BLaER1 (cell line): ENCODE results near the gene FAAP100.

Experiments
- H3K27ac ChIP-seq: shearing (Covaris generic); formaldehyde crosslinking; 2 replicates; pipeline ENCODE4 v1.8.1; 2022
- H3K27me3 ChIP-seq: shearing (Covaris generic); formaldehyde crosslinking; 2 replicates; pipeline ENCODE4 v1.8.1; 2022
- H3K36me3 ChIP-seq: shearing (Covaris generic); formaldehyde crosslinking; 2 replicates; pipeline ENCODE4 v1.8.1; 2022
- H3K4me1 ChIP-seq: shearing (Covaris generic); formaldehyde crosslinking; 2 replicates; pipeline ENCODE4 v1.8.1; 2022
- H3K4me2 ChIP-seq: shearing (Covaris generic); formaldehyde crosslinking; 2 replicates; pipeline ENCODE4 v1.8.1; 2022
- H3K4me3 ChIP-seq: shearing (Covaris generic); formaldehyde crosslinking; 2 replicates; pipeline ENCODE4 v1.8.1; 2022
- H3K9ac ChIP-seq: shearing (Covaris generic); formaldehyde crosslinking; 2 replicates; pipeline ENCODE4 v1.8.1; 2022
- H3K9me3 ChIP-seq: shearing (Covaris generic); formaldehyde crosslinking; 2 replicates; pipeline ENCODE4 v1.8.1; 2022
- H4K20me1 ChIP-seq: shearing (Covaris generic); formaldehyde crosslinking; 2 replicates; pipeline ENCODE4 v1.8.1; 2022
- Cebpa-rat ChIP-seq: shearing (Covaris generic); IDR thresholded peaks from 2 replicates; pipeline ENCODE4 v1.8.1; 2022

FAAP100 gene

DNA sequence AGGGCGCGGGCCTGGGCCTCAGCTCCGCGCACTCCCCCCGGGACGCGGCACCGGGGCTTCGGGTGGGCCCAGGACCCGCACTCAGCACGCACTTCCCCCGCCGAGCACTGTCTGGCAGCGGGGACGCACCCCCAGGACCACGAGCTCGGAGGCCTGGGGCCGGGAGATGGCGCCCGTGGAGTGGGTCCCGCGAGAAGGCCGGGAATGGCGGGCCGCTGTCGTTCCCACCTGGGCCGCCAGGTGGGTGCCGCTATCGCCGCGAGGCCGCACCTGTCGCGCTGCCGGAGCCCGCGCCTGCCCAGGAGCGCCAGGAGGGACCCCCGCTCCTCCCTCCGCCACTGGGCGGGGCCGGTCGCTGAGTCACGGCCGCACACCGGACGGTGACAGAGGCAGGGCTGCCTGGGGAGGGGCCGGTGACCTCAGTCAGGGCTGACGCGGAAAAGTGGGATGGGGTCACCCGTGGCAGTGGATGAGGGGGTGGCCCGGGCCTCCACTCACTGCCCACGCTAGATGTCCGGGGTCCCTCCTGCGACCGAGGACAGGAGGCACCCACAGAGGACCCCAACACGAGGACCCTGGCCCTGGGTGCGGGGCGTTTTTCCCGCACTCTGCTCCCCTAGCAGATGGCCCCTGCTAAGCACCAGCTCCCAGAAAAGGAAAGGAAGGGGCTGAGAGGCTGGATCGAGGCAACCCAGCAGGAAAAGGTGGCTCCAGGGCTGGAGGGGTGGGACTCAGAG lies 32.7 kb downstream of the FAAP100 start:
- TF ChIP-seq Cebpa-rat = no peak
- Histone ChIP-seq H4K20me1 (peaks cover 59% of the 10 kb centered on the region), H3K27ac (peak overlapping the region; percentile 57), H3K9me3 (no peaks in the 10 kb centered on the region), H3K36me3 (no peaks in the 10 kb centered on the region), H3K4me3 (peak overlapping the region; percentile 65), H3K9ac (peak overlapping the region; percentile 64), H3K4me2 (peak overlapping the region; percentile 99), H3K27me3 (peaks cover 27% of the 10 kb centered on the region), H3K4me1 (peaks cover 80% of the 10 kb centered on the region)

DNA sequence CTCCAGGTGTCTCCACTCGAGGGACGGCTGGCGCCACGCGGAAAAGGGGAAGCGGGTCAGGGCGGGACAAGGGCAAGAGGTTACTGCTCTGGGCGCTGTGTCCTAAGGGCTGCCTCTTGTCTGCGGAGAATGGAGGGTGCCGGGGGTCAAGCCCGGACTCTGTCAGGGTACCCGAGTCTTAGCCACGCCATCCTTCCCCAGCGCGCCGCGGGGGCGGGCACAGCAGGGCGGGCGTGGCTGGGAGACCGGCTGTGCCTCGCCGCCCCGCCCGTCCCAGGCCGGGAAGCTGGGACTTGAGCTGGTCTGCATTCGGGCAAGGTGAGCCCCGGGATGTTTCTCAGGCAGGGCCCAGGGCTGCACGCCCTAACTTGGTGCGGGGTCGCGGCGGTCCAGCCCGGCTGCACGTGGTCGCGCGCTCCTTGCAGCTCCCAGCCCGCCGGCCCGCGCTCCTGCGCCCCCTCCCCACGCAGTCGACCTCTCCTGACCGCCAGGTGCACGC lies 33.3 kb downstream of the FAAP100 start:
- Histone ChIP-seq H4K20me1 (peaks cover 54% of the 10 kb centered on the region), H3K9ac (peak overlapping the region; percentile 64), H3K36me3 (no peaks in the 10 kb centered on the region), H3K27me3 (peaks cover 27% of the 10 kb centered on the region), H3K4me3 (peak overlapping the region; percentile 65), H3K9me3 (no peaks in the 10 kb centered on the region), H3K4me1 (peaks cover 74% of the 10 kb centered on the region), H3K4me2 (peak overlapping the region; percentile 99), H3K27ac (peak overlapping the region; percentile 57)
- TF ChIP-seq Cebpa-rat = no peak

DNA sequence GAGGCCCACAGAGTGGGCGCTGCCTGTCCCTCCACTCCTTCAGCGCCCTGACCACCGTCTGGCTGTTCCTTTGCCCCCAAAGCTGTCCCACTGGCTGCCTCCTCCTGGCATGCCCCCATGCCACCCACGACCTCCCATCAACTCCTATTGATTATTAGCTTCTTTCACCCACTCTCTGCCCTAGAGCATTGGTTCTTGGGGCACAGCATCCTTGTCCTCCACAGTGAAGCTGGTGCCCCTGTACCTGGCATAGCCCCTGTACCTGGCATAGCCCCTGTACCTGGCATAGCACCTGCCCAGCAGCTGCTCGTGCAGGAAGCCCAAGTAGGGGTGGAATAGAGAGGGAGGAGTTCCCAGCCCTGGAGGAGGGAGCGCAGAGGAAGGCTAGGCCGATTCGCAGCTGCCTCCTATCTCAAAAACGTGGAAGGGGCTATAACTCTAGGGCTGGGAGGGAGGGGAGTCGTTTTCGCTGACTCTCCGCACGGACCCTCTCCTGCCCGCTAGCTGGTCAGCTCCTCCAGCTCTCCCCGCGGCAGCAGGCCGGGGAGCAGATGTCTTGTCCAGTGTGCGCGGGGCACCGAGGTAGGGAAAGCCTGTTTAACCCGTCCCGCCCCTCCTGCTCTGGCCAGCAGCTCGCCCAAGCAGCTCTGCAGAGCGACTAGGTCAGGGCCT lies 33.9 kb downstream of the FAAP100 start:
- Histone ChIP-seq H3K36me3 (no peaks in the 10 kb centered on the region), H3K4me1 (peaks cover 68% of the 10 kb centered on the region), H3K27me3 (peaks cover 27% of the 10 kb centered on the region), H3K4me2 (peak overlapping the region; percentile 99), H4K20me1 (peaks cover 48% of the 10 kb centered on the region), H3K27ac (peak overlapping the region; percentile 57; the same call in 1 of the 2 replicates), H3K9ac (peak overlapping the region; percentile 64; the same call in 1 of the 2 replicates), H3K4me3 (peak overlapping the region; percentile 65), H3K9me3 (no peaks in the 10 kb centered on the region)
- TF ChIP-seq Cebpa-rat = no peak

- H3K4me2 ChIP-seq = peak overlapping the region; percentile 99
Observed at GRCh38 chr17:81517339-81518112, 34.6 kb downstream of the FAAP100 start.

GRCh38 chr17:81517009-81517338 lies 35.2 kb downstream of the FAAP100 start:
- Histone ChIP-seq H3K27me3 (peaks cover 27% of the 10 kb centered on the region), H3K4me1 (peaks cover 55% of the 10 kb centered on the region), H3K36me3 (peaks cover 2% of the 10 kb centered on the region), H3K9ac (peak overlapping the region; percentile 96), H3K9me3 (no peaks in the 10 kb centered on the region), H3K4me3 (peak overlapping the region; percentile 97), H4K20me1 (peaks cover 46% of the 10 kb centered on the region), H3K4me2 (peak overlapping the region; percentile 99), H3K27ac (peak overlapping the region; percentile 98)
- TF ChIP-seq Cebpa-rat = no peak

More at GRCh38 chr17:81517339-81518112, 34.6 kb downstream of the FAAP100 start:
- Histone ChIP-seq H3K27ac (peak overlapping the region; percentile 98), H3K36me3 (no peaks in the 10 kb centered on the region), H3K9ac (peak overlapping the region; percentile 67), H4K20me1 (peaks cover 43% of the 10 kb centered on the region), H3K27me3 (peaks cover 27% of the 10 kb centered on the region), H3K9me3 (no peaks in the 10 kb centered on the region), H3K4me3 (peak overlapping the region; percentile 65), H3K4me1 (peaks cover 61% of the 10 kb centered on the region)
- TF ChIP-seq Cebpa-rat = no peak

- no peak for TF ChIP-seq Cebpa-rat
- H3K27ac ChIP-seq = peak overlapping the region; percentile 98
- H3K9me3 ChIP-seq = peaks cover 4% of the 10 kb centered on the region; the same call in 1 of the 2 replicates
- peak overlapping the region; percentile 97 for H3K4me3 ChIP-seq
- H3K36me3 ChIP-seq = peaks cover 8% of the 10 kb centered on the region
- peaks cover 53% of the 10 kb centered on the region for H3K4me1 ChIP-seq
- H3K9ac ChIP-seq = peak overlapping the region; percentile 96
- peaks cover 52% of the 10 kb centered on the region for H4K20me1 ChIP-seq
- H3K27me3 ChIP-seq = peaks cover 25% of the 10 kb centered on the region
- H3K4me2 ChIP-seq = peak overlapping the region; percentile 99
Observed at GRCh38 chr17:81516439-81516838, 35.7 kb downstream of the FAAP100 start.

DNA sequence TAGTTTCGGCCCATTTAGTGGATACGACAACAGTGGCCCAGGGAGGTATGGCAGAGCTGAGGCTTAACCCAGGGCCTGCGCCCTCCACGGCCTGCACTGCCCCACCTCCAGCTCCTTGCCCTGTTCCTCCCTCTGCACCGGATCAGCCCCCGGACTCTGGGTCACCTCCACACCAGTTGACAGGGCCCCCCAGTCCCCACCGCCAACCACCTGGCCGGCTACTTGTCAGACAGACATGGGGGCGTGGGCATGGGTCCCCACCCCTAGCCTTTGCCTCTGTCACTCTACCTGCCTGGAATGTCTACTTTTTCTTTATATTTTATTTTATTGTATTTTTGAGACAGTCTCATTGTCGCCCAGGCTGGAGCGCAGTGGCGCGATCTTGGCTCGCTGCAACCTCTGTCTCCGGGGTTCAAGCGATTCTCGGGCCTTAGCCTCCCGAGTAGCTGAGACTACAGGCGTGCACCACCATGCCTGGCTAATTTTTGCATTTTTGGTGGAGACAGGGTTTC lies 36.6 kb downstream of the FAAP100 start:
- Histone ChIP-seq H3K4me3 (peak overlapping the region; percentile 97), H3K9ac (peak overlapping the region; percentile 96), H3K27me3 (peaks cover 21% of the 10 kb centered on the region), H3K4me2 (peak overlapping the region; percentile 99), H3K27ac (peak overlapping the region; percentile 98), H3K4me1 (peaks cover 52% of the 10 kb centered on the region), H3K36me3 (peaks cover 16% of the 10 kb centered on the region), H4K20me1 (peaks cover 60% of the 10 kb centered on the region), H3K9me3 (peaks cover 9% of the 10 kb centered on the region; the same call in 1 of the 2 replicates)
- TF ChIP-seq Cebpa-rat = no peak

- peaks cover 23% of the 10 kb centered on the region for H3K36me3 ChIP-seq
- H3K9me3 ChIP-seq = peaks cover 9% of the 10 kb centered on the region; the same call in 1 of the 2 replicates
- peak overlapping the region; percentile 99 for H3K4me2 ChIP-seq
- peaks cover 46% of the 10 kb centered on the region for H3K4me1 ChIP-seq
- peak overlapping the region; percentile 97 for H3K4me3 ChIP-seq
- H3K27ac ChIP-seq = peak overlapping the region; percentile 98
- TF ChIP-seq Cebpa-rat = no peak
- H3K27me3 ChIP-seq = peaks cover 15% of the 10 kb centered on the region
- peaks cover 61% of the 10 kb centered on the region for H4K20me1 ChIP-seq
- H3K9ac ChIP-seq = peak overlapping the region; percentile 96
Observed at GRCh38 chr17:81514739-81515529, 37.2 kb downstream of the FAAP100 start.

DNA sequence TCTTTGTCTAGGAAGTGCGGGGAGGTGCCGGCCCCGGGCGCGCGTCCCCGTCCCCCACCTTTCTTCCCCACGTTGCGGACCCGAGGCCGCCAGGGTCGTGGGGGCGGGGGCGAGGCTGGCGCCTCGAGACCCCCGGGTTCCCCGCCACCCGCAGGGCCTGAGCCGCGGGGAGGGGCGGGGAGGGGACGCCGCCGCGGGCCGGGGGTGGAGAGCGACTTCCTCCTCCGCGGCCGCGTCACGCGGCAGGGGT lies 37.7 kb downstream of the FAAP100 start:
- H3K4me1 ChIP-seq = peaks cover 46% of the 10 kb centered on the region

More for the DNA sequence above, 37.7 kb downstream of the FAAP100 start:
- Histone ChIP-seq H3K9ac (peak overlapping the region; percentile 96), H3K27ac (peak overlapping the region; percentile 98), H4K20me1 (peaks cover 61% of the 10 kb centered on the region), H3K27me3 (peaks cover 10% of the 10 kb centered on the region), H3K4me3 (peak overlapping the region; percentile 97), H3K9me3 (peaks cover 9% of the 10 kb centered on the region; the same call in 1 of the 2 replicates), H3K4me2 (peak overlapping the region; percentile 99), H3K36me3 (peaks cover 28% of the 10 kb centered on the region)
- no peak for TF ChIP-seq Cebpa-rat
